Uterus (tissue), 2 donors: ENCODE results near the gene EIF6.

ENCODE experiments used
- CTCF ChIP-seq, 4 experiments: fragments of 200-600 bp in 2 of 4; fragments of 450-650 bp in 2 of 4; sonication (generic) in 2 of 4; IDR thresholded peaks; one replicate each; pipeline ENCODE4 v1.5.1; 2016 to 2019; ENCODE audit warnings: antibody characterized with exemption in 4 of 4, mild to moderate bottlenecking in 2 of 4, moderate library complexity in 1 of 4
- POLR2A ChIP-seq, 2 donors: fragments of 450-650 bp; IDR thresholded peaks; one replicate each; pipeline ENCODE4 v1.6.1; 2016; ENCODE audit warnings: antibody characterized with exemption in 2 of 2, mild to moderate bottlenecking in 1 of 2, moderate library complexity in 1 of 2

- TF ChIP-seq POLR2A (IDR thresholded peaks at IDR 0.05) (no peak), CTCF (IDR thresholded peaks at IDR 0.05) (no peak)
Observed at GRCh38 chr20:35319192-35319870, 34.8 kb upstream of the EIF6 start.
